RCC 7860 (cell line): ENCODE data around the gene PKP4.
"Not testable (repeated sequence)": the region's sequence is repeated elsewhere in the genome, so short reads cannot be mapped to it uniquely, and the experiment has no call there.

Source experiments
- DNase-seq: peaks from one replicate; pipeline ENCODE4 v3.0.0-alpha.2; 2015; ENCODE audit warnings: low spot score
- FAIRE-seq: peaks from 2 replicates; lab custom pipeline; 2012; peaks lifted over from hg19 to GRCh38; lab: Jason Lieb, UNC

The PKP4 gene, protein sequence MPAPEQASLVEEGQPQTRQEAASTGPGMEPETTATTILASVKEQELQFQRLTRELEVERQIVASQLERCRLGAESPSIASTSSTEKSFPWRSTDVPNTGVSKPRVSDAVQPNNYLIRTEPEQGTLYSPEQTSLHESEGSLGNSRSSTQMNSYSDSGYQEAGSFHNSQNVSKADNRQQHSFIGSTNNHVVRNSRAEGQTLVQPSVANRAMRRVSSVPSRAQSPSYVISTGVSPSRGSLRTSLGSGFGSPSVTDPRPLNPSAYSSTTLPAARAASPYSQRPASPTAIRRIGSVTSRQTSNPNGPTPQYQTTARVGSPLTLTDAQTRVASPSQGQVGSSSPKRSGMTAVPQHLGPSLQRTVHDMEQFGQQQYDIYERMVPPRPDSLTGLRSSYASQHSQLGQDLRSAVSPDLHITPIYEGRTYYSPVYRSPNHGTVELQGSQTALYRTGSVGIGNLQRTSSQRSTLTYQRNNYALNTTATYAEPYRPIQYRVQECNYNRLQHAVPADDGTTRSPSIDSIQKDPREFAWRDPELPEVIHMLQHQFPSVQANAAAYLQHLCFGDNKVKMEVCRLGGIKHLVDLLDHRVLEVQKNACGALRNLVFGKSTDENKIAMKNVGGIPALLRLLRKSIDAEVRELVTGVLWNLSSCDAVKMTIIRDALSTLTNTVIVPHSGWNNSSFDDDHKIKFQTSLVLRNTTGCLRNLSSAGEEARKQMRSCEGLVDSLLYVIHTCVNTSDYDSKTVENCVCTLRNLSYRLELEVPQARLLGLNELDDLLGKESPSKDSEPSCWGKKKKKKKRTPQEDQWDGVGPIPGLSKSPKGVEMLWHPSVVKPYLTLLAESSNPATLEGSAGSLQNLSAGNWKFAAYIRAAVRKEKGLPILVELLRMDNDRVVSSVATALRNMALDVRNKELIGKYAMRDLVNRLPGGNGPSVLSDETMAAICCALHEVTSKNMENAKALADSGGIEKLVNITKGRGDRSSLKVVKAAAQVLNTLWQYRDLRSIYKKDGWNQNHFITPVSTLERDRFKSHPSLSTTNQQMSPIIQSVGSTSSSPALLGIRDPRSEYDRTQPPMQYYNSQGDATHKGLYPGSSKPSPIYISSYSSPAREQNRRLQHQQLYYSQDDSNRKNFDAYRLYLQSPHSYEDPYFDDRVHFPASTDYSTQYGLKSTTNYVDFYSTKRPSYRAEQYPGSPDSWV

GRCh38 chr2:158456309-158457066, at the start of gene PKP4, which contains the start of gene CCDC148:
PKP4 (plus strand) TSS chr2:158456952; CDS start chr2:158533185, 76,233 bp downstream.
CCDC148 (minus strand) TSS chr2:158456753; CDS start chr2:158456439, 314 bp downstream.
- FAIRE-seq (peak; percentile 29), DNase-seq (peak; percentile 89)

- no peak for FAIRE-seq
- no peak for DNase-seq
Measured at GRCh38 chr2:158407031-158407430, 49.7 kb upstream of the PKP4 start.

GRCh38 chr2:158410132-158410531, 46.6 kb upstream of the PKP4 start:
- no peak for DNase-seq

GRCh38 chr2:158411748-158412147, 45.0 kb upstream of the PKP4 start:
- FAIRE-seq (no peak), DNase-seq (no peak)

More at GRCh38 chr2:158410132-158410531, 46.6 kb upstream of the PKP4 start:
- FAIRE-seq = no peak

DNA sequence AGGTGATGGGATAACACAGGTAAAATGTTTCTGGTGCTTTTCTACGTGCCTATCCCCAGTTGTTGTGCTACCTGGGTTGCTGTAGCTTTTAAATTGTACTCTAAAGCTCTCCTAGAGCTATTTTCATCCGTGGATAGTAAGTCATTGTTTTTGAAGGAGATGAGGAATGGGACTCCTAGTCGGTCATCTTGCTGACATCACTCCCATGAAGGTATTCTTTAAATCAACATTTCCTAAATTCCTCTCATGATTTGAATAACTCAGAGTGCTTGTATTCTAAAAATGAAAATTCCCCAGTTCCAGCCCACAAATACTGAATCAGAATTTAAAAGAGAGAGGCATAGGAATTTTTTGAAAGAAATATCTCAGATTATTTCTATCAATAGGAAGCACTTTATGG, 44.5 kb upstream of the PKP4 start:
- DNase-seq = peak; percentile 69
- no peak for FAIRE-seq

- no peak for FAIRE-seq
- no peak for DNase-seq
Measured at GRCh38 chr2:158413581-158413980, 43.2 kb upstream of the PKP4 start.

DNA sequence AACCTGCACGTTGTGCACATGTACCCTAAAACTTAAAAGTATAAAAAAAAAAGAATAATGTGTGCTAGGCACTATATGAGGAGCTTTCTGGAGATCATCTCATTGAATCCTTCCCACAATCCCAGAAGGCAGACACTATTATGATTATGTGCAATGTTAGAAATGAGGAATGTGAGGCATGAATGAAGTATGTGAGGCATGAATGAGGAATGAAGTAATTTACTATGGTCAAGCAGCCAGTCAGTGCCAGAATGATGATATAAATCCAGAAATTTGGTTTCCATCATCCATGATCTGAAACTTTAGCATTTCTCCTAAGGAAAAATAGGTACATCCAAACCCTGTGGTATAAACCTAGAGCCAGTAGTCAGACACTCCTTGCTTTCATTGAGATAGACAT, 42.2 kb upstream of the PKP4 start:
- DNase-seq = peak; percentile 69

GRCh38 chr2:158432117-158432516, 24.6 kb upstream of the PKP4 start:
- FAIRE-seq (no peak), DNase-seq (no peak)

More for the DNA sequence above, 42.2 kb upstream of the PKP4 start:
- no peak for FAIRE-seq

- DNase-seq, FAIRE-seq: not testable (repeated sequence)
Measured at GRCh38 chr2:158433716-158434115, 23.0 kb upstream of the PKP4 start.

DNA sequence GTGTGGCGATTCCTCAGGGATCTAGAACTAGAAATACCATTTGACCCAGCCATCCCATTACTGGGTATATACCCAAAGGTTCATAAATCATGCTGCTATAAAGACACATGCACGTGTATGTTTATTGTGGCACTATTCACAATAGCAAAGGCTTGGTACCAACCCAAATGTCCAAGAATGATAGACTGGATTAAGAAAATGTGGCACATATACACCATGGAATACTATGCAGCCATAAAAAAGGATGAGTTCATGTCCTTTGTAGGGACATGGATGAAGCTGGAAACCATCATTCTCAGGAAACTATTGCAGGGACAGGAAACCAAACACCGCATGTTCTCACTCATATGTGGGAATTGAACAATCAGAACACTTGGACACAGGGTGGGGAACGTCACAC, 17.7 kb upstream of the PKP4 start:
- not testable (repeated sequence) for FAIRE-seq, DNase-seq

DNA sequence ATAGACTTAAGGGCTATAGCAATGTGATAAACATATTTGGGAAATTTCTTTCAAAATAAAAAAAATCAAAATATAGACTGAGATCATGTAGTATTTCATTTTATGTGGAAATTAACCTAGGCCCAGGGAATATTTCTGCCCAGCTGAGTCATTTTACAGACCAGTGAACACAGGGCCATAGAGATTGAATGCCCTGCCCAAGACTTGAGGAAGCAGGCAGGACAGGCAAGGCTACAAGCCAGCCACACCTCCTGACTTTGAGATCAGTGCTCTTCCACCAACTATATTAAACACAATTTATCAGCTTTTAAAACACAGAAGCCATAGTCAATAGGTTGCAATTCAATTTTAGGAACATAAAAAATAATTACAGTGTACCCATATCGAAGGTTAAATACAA, 13.1 kb upstream of the PKP4 start:
- FAIRE-seq = peak; percentile 68
- peak; percentile 36 for DNase-seq

DNA sequence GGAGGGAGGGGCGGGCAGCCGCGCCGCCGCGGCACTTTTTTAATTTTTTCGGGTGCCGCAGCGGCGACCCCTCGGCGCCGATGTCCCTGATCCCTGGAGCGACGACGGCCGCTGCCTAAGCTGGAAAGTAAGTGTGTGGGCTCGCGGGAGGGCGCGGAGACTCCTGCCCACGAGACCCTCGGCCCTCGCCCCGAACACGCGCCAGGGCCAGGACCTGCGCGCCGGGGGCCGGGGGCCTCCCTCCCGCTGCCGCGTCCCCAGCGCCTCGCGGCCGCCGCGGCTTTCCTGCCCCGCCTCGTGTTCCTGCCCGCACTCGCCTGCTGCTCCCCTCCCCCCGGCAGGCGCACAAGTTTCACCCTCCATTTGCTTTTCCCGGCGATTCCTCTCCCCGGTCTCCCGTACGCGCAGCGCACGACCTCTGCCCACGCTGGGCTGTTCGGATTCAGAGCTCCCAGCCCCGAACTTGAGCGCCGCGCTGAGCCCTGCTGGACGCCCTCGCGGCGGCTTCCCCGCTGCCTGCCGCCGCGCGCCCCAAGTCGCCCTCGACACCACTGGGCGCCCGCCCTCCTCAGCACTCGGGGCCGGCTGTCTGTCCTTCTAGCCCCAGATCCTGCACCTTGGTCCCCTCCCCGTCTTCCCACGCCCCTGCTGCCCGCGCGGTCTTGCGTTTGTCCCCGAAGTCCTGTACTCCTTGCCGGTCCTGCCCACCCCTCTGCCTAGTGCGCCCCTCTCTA, 507 bp downstream of the PKP4 start:
- no peak for FAIRE-seq
- DNase-seq = peak; percentile 52

DNA sequence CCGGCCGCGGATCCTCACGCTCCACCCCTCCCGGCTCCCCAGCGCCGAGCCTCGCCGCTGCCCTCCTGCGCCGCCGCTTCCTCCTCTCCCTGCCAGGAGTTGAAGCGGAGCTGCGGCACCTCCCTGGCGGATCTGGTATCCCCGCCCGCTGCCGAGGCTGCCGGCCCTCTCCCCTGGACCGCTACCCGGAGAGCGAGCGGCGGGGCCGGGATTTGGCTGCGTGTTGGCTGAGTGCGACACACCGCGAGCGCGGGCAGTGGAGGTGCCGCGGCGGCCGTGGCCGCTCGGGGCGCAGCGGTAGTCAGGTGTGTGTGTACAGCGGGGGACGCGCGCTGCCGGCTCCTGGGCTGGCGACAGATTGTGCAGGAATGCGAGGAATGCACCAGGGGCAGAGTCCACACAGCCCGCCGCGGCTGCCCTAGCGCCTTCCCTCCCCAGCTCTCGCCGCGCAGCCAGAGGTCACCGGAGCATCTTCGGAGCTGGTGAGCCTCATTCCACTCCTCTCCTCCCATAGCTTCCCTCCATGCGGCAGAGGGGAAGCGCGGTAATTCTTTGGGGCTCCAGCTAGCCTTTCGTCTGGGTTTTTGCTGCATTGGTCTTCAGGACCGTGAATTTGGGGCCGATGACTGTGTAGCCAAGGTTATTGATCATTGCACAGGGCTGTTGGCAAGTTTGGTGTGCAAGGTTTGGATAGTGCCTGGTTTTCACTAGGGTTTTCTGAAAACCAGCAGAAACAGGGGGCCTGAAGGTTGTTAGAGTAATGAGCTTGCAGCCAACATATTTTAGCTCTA, 1.3 kb downstream of the PKP4 start:
- no peak for FAIRE-seq

DNA sequence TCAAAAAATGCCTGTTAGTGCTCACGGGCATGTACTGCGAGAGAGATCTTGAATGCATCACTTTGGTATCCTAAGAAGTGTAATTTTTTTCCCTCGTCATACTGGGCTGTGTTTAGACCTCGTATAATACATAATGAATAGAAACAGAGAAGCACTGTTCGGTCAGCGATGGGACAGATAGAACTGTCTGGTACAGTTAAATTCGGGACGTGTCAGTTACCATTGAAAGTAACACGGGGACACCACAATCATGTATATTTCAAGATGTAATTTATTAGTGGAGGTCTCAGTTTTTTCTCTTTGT, 1.8 kb downstream of the PKP4 start:
- DNase-seq = no peak
- FAIRE-seq = no peak

More for the DNA sequence above, 1.3 kb downstream of the PKP4 start:
- DNase-seq = peak; percentile 89

GRCh38 chr2:158459161-158460003, 2.6 kb downstream of the PKP4 start:
- DNase-seq (no peak), FAIRE-seq (no peak)

DNA sequence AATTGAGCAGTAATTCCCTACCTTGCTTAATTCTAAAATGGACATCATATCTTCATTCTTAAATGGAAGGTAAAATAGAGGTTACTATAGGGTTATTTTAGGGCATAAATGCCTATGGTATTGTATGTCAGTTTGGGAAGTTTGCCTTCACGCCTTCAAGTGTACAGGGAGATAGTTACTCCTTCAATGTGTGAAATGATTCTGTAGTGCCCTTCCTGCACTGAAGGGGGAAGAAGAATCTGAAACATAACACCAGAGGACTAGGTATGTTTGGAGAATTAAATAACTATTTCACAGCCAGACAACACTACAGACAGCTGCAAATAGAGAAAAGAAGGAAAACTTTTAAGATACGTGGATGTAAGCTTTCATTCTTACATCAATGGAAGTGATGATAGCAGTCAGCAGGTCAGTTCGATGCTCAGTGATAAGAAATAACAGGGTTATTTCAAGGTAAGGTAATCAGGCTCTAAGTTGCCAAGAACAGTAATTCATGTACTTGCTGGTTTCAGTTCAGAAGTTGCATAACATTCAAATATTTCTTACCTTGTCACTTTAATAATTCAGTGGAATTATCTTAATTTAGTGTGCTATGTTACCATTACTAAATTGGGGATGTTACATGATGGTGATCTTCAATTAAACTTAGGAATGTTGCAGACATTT, 4.0 kb downstream of the PKP4 start:
- DNase-seq (no peak), FAIRE-seq (no peak)

- FAIRE-seq (no peak), DNase-seq (no peak)
Measured at GRCh38 chr2:158463496-158464095, 6.8 kb downstream of the PKP4 start.
